Progenitor cell of endocrine pancreas (in vitro differentiated cells): ENCODE data around the gene SMPD3. TPM values are rescaled to one million over a fixed set of nuclear protein-coding genes. Genes with fewer than 3 reads are reported as not detected.

ENCODE experiments used
- DNase-seq: peaks from one replicate; pipeline ENCODE4 v3.0.0; 2021; ENCODE audit warnings: low spot score; ENCODE audit not compliant: unreplicated experiment
- H3K27ac Mint-ChIP-seq: 2 replicates; pipeline ENCODE4 v1.8.0; 2021; ENCODE audit warnings: mild to moderate bottlenecking, moderate library complexity, mixed read lengths
- H3K27me3 Mint-ChIP-seq: 2 replicates; pipeline ENCODE4 v1.8.0; 2021; ENCODE audit warnings: mixed read lengths
- H3K36me3 Mint-ChIP-seq: 2 replicates; pipeline ENCODE4 v1.8.0; 2022; ENCODE audit warnings: mixed read lengths; ENCODE audit not compliant: insufficient read depth
- H3K4me1 Mint-ChIP-seq: 2 replicates; pipeline ENCODE4 v1.8.0; 2021; ENCODE audit warnings: low read depth, mixed read lengths
- H3K4me3 Mint-ChIP-seq: 2 replicates; pipeline ENCODE4 v1.8.0; 2021; ENCODE audit warnings: low read depth, mild to moderate bottlenecking, moderate library complexity, mixed read lengths
- H3K9me3 Mint-ChIP-seq: 2 replicates; pipeline ENCODE4 v1.8.0; 2021; ENCODE audit warnings: low read depth, mixed read lengths
- total RNA-seq: library from RNA; stranded (reverse); gene quantifications from 2 replicates; pipeline ENCODE4 v1.2.1, GENCODE V29; 2021
- TF ChIP-seq, protein P1 (sequence below): fragments of 200-600 bp; sonication (generic); IDR thresholded peaks from one replicate; pipeline ENCODE4 v1.5.0; 2021; ENCODE audit warnings: antibody characterized with exemption, mild to moderate bottlenecking; ENCODE audit not compliant: unreplicated experiment

Gene SMPD3
- total RNA-seq, 1 donor from 2014 or later, result 1.7 TPM

DNA sequence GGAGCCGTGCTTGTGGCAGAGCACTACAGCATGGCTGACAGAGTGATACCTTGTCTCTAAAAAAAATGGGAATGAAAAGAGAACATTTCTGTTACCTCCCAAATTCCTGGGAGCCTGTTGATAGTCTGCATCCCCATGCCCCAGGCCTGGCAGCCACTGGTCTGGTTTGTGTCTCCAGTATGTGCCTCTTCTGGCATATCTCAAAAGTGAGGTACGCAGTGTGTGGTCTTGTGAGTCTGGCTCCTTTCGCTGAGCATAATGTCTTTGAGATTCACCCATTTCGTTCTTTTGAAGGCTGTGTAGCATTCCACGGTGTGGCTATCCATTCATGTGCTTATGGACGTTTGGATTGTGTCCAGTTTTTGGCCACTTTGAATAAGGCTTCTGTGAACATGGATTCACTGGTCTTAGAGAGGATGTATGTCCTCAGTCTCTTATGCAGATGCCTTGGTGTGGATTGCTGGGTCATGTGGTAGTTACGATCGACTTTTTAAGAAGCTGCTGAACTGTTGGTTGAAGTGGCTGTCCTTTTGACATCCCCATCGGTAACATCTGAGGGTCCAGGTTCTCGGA lies 98.4 kb downstream of the SMPD3 start:
- no peak for DNase-seq
- peaks cover 5% of the 10 kb centered on the region for H3K4me1 Mint-ChIP-seq
- H3K36me3 Mint-ChIP-seq, result peaks cover 13% of the 10 kb centered on the region
- TF ChIP-seq, protein P1, sequence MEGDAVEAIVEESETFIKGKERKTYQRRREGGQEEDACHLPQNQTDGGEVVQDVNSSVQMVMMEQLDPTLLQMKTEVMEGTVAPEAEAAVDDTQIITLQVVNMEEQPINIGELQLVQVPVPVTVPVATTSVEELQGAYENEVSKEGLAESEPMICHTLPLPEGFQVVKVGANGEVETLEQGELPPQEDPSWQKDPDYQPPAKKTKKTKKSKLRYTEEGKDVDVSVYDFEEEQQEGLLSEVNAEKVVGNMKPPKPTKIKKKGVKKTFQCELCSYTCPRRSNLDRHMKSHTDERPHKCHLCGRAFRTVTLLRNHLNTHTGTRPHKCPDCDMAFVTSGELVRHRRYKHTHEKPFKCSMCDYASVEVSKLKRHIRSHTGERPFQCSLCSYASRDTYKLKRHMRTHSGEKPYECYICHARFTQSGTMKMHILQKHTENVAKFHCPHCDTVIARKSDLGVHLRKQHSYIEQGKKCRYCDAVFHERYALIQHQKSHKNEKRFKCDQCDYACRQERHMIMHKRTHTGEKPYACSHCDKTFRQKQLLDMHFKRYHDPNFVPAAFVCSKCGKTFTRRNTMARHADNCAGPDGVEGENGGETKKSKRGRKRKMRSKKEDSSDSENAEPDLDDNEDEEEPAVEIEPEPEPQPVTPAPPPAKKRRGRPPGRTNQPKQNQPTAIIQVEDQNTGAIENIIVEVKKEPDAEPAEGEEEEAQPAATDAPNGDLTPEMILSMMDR, result no peak
- no peak overlapping the region for H3K4me3 Mint-ChIP-seq
- H3K27ac Mint-ChIP-seq, result no peak overlapping the region
- no peaks in the 10 kb centered on the region for H3K27me3 Mint-ChIP-seq
- H3K9me3 Mint-ChIP-seq, result no peaks in the 10 kb centered on the region

DNA sequence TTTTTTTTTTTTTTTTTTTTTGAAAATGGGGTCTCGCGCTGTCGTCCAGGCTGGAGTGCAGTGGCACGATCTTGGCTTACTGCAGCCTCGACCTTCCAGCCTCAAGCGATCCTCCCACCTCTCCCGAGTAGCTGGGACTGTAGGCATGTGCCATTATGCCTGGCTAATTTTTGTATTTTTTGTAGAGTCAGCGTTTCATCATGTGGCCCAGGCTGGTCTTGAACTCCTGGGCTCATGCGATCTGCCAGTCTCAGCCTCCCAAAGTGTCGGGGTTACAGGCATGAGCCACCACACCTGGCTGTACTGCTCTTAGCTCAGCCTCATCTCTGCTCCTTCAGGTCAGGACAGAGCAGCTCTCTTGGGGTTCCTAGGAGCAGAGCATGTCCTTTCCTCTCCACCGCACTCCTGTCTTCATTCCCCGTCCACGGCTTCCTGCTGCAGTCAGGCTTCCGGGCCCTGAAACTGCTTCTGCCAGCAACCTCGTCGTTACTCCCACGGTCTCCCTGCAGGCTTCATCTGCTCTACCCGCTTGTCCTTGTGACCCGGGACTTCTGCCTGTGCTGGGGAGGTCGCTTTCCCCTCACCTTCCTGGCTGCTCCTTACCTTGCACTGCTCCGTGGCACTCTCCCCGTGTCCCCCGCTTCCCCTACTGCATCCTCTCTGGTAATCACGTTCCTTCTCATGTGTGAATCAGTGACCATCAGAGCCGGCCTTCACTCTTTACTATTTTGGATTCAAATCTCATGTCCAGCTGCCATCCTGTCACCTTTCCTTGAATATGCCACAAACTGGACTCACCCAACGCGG lies 99.5 kb downstream of the SMPD3 start:
- Mint-ChIP-seq H3K36me3 (peaks cover 12% of the 10 kb centered on the region), H3K4me3 (no peak overlapping the region), H3K27me3 (no peaks in the 10 kb centered on the region), H3K4me1 (peaks cover 5% of the 10 kb centered on the region), H3K27ac (no peak overlapping the region), H3K9me3 (no peaks in the 10 kb centered on the region)
- TF ChIP-seq, protein P1, result no peak
- DNase-seq, result no peak

DNA sequence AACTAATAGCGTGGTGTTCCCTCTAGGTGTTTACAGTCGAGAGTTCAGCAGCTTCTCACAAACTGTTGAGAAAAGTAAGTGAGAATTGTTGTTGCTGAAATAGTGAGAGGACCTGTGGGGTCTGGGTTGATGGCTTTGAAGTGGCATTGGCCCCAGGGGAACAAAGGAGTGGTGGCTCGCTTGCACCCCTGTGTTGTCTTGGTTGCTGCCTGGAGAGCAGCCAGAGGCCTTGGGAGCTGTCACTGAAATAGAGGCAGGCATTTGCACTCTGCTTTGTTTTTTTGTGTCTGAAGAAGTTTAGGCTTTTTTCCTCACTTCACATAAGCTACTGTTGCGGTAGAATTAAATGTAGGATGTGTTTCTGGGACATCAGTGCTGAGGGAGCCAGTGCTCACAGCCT lies 100.7 kb downstream of the SMPD3 start:
- Mint-ChIP-seq H3K4me3 (no peak overlapping the region), H3K4me1 (peaks cover 5% of the 10 kb centered on the region), H3K36me3 (peaks cover 15% of the 10 kb centered on the region), H3K27ac (no peak overlapping the region), H3K9me3 (no peaks in the 10 kb centered on the region), H3K27me3 (no peaks in the 10 kb centered on the region)
- no peak for DNase-seq
- TF ChIP-seq, protein P1, result no peak

DNA sequence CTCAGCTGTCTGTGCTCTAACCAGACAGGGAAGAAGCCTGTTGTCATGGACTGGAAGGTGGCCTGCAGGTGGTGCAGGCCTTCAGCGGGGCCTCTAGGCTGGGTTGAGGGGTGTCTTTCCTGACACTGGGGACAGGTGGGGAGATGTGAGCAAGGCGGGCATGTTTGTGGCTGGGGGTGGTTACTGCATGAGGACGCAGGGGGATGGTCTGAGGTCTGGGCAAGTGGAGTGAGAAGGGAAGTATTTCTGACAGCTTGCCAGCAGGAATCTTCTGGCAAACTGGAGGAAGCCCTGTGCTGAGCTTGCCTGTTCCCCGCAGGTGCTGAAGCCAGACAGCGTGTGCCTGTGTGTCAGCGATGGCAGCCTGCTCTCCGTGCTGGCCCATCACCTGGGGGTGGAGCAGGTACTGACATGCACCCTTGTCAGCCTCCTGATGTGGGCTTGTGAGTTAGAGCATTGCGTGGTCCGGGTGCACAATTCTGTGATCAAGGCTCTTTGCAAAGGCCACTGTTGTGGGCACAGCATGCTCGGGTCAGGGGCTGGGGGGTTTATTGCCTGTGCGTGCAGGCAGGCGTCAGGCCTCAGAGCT lies 101.3 kb downstream of the SMPD3 start:
- Mint-ChIP-seq H3K27me3 (no peaks in the 10 kb centered on the region), H3K4me1 (peaks cover 5% of the 10 kb centered on the region), H3K27ac (no peak overlapping the region), H3K9me3 (no peaks in the 10 kb centered on the region), H3K36me3 (peaks cover 17% of the 10 kb centered on the region), H3K4me3 (no peak overlapping the region)
- TF ChIP-seq, protein P1, result no peak
- no peak for DNase-seq

DNA sequence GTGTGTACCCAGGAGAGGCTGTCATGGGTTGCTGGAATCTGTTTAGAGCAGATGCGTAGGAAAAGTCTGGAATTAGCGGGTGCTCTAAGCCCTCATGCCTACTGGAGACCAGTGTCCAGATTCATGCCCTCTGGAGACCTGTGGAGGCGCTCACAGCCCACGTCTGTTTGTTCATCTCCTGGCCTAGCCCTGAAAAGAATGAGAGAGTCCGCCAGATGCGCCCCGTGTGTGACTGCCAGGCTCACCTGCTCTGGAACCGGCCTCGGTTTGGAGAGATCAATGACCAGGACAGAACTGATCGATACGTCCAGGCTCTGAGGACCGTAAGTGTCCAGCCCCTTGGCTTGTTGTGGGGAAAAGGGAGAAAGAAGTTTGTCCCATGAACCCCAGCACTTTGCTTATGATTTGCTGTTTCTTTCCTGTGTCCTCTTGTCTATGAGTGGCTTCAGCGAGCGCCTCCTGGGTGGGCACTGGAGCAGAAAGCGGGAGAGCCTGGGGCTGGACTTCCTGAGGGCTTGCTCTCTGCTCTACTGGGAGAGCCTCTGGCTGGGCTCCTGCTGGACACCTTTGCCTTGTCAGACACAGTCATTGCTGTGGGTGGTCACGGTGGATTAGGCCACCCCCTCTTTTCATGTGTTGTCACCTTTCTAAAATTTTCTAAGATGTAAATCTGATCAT lies 102.2 kb downstream of the SMPD3 start:
- DNase-seq, result no peak
- no peaks in the 10 kb centered on the region for H3K4me1 Mint-ChIP-seq
- H3K27me3 Mint-ChIP-seq, result no peaks in the 10 kb centered on the region
- H3K36me3 Mint-ChIP-seq, result peaks cover 20% of the 10 kb centered on the region
- no peak overlapping the region for H3K27ac Mint-ChIP-seq
- no peak overlapping the region for H3K4me3 Mint-ChIP-seq
- no peaks in the 10 kb centered on the region for H3K9me3 Mint-ChIP-seq
- TF ChIP-seq, protein P1, result no peak
